ENCODE results near the gene ORAI3. TPM values are rescaled to one million over a fixed set of nuclear protein-coding genes. Genes with fewer than 3 reads are reported as not detected.
A peak's percentile ranks its signal among the peaks of the same experiment; 100 is the strongest.

Gene ORAI3
- total and polyA plus RNA-seq, 2 of the 13 experiments (the other 11 are each of a cell fraction or from before 2014, with no cell fraction given): 11.4 to 32.0 TPM

DNA sequence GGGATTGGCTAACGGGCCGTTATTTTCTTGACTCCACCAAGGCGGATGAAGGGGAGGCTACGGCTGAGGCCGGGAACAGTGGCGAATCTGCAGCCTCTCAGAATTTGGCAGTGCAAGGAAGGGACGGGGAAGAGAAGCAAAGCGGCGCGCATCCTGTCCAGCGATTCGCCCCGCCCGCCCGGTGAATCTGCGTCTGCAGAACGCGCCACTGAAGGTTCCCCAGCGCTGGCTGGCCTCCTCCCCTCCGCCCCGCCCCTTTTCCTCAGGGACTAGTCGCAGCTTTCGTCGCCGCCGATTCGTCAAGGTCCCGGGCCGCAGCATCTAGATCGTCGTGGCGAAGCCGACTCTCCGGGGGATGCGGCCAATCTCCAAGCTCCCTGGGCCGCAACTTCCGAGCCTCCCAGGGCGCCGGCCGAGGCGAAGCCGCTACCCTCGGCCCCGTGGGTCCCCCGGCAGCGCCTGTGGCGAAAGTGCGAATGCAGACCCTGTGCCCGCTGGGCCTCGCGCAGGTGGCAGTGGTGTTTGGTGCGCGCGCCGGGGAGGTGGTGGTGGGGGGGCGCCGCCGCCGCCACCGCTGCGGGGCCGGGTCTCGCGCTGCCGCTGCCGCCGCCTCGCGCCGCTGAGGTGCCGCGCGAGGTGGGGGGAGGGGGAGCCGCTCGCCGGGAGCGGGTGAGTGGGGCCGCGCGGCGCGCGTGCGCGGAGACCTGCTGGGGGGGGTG, 8.7 kb downstream of the ORAI3 start, which contains the start of gene SETD1A (continued):
- TF ChIP-seq ZNF34 (CRISPR knock-in tag; IDR thresholded peaks at IDR 0.05; ENCODE audit: borderline replicate concordance) (no peak), TRIM24 (CRISPR knock-in tag; IDR thresholded peaks at IDR 0.05) (no peak), ZNF496 (CRISPR knock-in tag; IDR thresholded peaks at IDR 0.05; ENCODE audit: insufficient replicate concordance) (no peak), AGO2 (optimal IDR thresholded peaks at IDR 0.05; ENCODE audit: low read depth, low read length) (peak; percentile 95), SMC3 (IDR thresholded peaks at IDR 0.05; ENCODE audit: low read length) (no peak), SMAD3 (CRISPR knock-in tag; IDR thresholded peaks at IDR 0.05) (no peak), KMT2B (CRISPR knock-in tag; IDR thresholded peaks at IDR 0.05) (peak; percentile 58), PPARG (CRISPR knock-in tag; conservative IDR thresholded peaks at IDR 0.05) (0 out of 2 replicates have a peak, but pooled peaks have one; percentile 11), ETV5 (CRISPR knock-in tag; IDR thresholded peaks at IDR 0.05; ENCODE audit: borderline replicate concordance) (peak; percentile 22; the same call in 1 of the 2 replicates), HDAC6 (IDR thresholded peaks at IDR 0.05; ENCODE audit: low read depth, low read length) (peak; percentile 85; the same call in 1 of the 2 replicates), ZNF607 (CRISPR knock-in tag; IDR thresholded peaks at IDR 0.05; ENCODE audit: borderline replicate concordance) (peak; percentile 75; the same call in 1 of the 2 replicates), SNRNP70 (IDR thresholded peaks at IDR 0.05; ENCODE audit: low read depth, low read length) (no peak), ELF3 (CRISPR knock-in tag; IDR thresholded peaks at IDR 0.05) (no peak)
- TF ChIP-seq, protein P1, sequence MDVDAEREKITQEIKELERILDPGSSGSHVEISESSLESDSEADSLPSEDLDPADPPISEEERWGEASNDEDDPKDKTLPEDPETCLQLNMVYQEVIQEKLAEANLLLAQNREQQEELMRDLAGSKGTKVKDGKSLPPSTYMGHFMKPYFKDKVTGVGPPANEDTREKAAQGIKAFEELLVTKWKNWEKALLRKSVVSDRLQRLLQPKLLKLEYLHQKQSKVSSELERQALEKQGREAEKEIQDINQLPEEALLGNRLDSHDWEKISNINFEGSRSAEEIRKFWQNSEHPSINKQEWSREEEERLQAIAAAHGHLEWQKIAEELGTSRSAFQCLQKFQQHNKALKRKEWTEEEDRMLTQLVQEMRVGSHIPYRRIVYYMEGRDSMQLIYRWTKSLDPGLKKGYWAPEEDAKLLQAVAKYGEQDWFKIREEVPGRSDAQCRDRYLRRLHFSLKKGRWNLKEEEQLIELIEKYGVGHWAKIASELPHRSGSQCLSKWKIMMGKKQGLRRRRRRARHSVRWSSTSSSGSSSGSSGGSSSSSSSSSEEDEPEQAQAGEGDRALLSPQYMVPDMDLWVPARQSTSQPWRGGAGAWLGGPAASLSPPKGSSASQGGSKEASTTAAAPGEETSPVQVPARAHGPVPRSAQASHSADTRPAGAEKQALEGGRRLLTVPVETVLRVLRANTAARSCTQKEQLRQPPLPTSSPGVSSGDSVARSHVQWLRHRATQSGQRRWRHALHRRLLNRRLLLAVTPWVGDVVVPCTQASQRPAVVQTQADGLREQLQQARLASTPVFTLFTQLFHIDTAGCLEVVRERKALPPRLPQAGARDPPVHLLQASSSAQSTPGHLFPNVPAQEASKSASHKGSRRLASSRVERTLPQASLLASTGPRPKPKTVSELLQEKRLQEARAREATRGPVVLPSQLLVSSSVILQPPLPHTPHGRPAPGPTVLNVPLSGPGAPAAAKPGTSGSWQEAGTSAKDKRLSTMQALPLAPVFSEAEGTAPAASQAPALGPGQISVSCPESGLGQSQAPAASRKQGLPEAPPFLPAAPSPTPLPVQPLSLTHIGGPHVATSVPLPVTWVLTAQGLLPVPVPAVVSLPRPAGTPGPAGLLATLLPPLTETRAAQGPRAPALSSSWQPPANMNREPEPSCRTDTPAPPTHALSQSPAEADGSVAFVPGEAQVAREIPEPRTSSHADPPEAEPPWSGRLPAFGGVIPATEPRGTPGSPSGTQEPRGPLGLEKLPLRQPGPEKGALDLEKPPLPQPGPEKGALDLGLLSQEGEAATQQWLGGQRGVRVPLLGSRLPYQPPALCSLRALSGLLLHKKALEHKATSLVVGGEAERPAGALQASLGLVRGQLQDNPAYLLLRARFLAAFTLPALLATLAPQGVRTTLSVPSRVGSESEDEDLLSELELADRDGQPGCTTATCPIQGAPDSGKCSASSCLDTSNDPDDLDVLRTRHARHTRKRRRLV (CRISPR knock-in tag; IDR thresholded peaks at IDR 0.05): no peak
- TF ChIP-seq, protein P2, sequence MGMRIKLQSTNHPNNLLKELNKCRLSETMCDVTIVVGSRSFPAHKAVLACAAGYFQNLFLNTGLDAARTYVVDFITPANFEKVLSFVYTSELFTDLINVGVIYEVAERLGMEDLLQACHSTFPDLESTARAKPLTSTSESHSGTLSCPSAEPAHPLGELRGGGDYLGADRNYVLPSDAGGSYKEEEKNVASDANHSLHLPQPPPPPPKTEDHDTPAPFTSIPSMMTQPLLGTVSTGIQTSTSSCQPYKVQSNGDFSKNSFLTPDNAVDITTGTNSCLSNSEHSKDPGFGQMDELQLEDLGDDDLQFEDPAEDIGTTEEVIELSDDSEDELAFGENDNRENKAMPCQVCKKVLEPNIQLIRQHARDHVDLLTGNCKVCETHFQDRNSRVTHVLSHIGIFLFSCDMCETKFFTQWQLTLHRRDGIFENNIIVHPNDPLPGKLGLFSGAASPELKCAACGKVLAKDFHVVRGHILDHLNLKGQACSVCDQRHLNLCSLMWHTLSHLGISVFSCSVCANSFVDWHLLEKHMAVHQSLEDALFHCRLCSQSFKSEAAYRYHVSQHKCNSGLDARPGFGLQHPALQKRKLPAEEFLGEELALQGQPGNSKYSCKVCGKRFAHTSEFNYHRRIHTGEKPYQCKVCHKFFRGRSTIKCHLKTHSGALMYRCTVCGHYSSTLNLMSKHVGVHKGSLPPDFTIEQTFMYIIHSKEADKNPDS (CRISPR knock-in tag; IDR thresholded peaks at IDR 0.05): 0 out of 2 replicates have a peak, but pooled peaks have one; percentile 44
- TF ChIP-seq, protein P3, sequence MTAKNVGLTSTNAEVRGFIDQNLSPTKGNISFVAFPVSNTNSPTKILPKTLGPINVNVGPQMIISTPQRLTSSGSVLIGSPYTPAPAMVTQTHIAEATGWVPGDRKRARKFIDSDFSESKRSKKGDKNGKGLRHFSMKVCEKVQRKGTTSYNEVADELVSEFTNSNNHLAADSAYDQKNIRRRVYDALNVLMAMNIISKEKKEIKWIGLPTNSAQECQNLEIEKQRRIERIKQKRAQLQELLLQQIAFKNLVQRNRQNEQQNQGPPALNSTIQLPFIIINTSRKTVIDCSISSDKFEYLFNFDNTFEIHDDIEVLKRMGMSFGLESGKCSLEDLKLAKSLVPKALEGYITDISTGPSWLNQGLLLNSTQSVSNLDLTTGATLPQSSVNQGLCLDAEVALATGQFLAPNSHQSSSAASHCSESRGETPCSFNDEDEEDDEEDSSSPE (CRISPR knock-in tag; IDR thresholded peaks at IDR 0.05): peak; percentile 43
- TF ChIP-seq, protein P4, sequence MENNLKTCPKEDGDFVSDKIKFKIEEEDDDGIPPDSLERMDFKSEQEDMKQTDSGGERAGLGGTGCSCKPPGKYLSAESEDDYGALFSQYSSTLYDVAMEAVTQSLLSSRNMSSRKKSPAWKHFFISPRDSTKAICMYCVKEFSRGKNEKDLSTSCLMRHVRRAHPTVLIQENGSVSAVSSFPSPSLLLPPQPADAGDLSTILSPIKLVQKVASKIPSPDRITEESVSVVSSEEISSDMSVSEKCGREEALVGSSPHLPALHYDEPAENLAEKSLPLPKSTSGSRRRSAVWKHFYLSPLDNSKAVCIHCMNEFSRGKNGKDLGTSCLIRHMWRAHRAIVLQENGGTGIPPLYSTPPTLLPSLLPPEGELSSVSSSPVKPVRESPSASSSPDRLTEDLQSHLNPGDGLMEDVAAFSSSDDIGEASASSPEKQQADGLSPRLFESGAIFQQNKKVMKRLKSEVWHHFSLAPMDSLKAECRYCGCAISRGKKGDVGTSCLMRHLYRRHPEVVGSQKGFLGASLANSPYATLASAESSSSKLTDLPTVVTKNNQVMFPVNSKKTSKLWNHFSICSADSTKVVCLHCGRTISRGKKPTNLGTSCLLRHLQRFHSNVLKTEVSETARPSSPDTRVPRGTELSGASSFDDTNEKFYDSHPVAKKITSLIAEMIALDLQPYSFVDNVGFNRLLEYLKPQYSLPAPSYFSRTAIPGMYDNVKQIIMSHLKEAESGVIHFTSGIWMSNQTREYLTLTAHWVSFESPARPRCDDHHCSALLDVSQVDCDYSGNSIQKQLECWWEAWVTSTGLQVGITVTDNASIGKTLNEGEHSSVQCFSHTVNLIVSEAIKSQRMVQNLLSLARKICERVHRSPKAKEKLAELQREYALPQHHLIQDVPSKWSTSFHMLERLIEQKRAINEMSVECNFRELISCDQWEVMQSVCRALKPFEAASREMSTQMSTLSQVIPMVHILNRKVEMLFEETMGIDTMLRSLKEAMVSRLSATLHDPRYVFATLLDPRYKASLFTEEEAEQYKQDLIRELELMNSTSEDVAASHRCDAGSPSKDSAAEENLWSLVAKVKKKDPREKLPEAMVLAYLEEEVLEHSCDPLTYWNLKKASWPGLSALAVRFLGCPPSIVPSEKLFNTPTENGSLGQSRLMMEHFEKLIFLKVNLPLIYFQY (CRISPR knock-in tag; IDR thresholded peaks at IDR 0.05; ENCODE audit: borderline replicate concordance): no peak
